Measurements from ENCODE around the gene C19orf73.

DNA sequence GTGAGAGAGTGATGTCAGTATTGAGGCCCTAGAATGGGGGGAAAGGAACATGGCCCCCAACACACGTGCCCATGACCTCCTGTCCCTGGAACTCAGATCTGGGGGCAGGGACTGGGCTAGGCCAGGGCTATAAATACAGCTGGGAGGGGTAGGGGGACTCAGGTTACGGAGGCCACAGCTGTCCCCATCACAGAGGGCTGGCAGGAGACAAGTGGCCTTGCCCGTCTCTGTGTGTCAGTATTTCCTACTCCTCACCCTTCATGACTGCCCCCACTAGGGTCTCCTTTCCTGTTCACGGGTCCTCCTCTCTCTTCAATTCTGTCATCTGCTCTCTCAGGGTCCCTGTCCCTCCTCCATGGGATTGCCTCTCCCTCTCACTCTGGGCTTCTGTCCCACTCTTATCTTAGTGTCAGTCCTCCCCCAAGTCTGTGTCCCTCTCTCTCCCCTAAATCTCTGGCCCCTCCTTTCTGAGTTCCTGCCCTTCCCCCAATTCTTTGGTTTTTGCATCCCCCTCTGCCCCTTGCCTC lies 36.9 kb upstream of the C19orf73 start:
- TF ChIP-seq, protein P1, sequence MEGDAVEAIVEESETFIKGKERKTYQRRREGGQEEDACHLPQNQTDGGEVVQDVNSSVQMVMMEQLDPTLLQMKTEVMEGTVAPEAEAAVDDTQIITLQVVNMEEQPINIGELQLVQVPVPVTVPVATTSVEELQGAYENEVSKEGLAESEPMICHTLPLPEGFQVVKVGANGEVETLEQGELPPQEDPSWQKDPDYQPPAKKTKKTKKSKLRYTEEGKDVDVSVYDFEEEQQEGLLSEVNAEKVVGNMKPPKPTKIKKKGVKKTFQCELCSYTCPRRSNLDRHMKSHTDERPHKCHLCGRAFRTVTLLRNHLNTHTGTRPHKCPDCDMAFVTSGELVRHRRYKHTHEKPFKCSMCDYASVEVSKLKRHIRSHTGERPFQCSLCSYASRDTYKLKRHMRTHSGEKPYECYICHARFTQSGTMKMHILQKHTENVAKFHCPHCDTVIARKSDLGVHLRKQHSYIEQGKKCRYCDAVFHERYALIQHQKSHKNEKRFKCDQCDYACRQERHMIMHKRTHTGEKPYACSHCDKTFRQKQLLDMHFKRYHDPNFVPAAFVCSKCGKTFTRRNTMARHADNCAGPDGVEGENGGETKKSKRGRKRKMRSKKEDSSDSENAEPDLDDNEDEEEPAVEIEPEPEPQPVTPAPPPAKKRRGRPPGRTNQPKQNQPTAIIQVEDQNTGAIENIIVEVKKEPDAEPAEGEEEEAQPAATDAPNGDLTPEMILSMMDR (IDR thresholded peaks at IDR 0.05 in 2 of 3, conservative IDR thresholded peaks at IDR 0.05 in 1 of 3; ENCODE audit: insufficient read depth in 2 of 3, low read depth in 1 of 3, low read length in 3 of 3): no peak
- TF ChIP-seq, protein P2, sequence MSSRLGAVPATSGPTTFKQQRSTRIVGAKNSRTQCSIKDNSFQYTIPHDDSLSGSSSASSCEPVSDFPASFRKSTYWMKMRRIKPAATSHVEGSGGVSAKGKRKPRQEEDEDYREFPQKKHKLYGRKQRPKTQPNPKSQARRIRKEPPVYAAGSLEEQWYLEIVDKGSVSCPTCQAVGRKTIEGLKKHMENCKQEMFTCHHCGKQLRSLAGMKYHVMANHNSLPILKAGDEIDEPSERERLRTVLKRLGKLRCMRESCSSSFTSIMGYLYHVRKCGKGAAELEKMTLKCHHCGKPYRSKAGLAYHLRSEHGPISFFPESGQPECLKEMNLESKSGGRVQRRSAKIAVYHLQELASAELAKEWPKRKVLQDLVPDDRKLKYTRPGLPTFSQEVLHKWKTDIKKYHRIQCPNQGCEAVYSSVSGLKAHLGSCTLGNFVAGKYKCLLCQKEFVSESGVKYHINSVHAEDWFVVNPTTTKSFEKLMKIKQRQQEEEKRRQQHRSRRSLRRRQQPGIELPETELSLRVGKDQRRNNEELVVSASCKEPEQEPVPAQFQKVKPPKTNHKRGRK (tag; IDR thresholded peaks at IDR 0.05): no peak
- TF ChIP-seq PHTF2 (CRISPR knock-in tag; IDR thresholded peaks at IDR 0.05) (no peak), CBFB (CRISPR knock-in tag; IDR thresholded peaks at IDR 0.05) (no peak), SOX6 (IDR thresholded peaks at IDR 0.05) (no peak), GABPA (tag; conservative IDR thresholded peaks at IDR 0.05; ENCODE audit: low read depth) (no peak), ZNF12 (CRISPR knock-in tag; IDR thresholded peaks at IDR 0.05) (no peak), SRSF1 (IDR thresholded peaks at IDR 0.05; ENCODE audit: low read depth, low read length) (no peak), ZNF311 (CRISPR knock-in tag; IDR thresholded peaks at IDR 0.05) (no peak), NR3C1 (CRISPR knock-in tag; IDR thresholded peaks at IDR 0.05) (no peak), POLR2A (conservative IDR thresholded peaks at IDR 0.05) (no peak)
- TF ChIP-seq, protein P3, sequence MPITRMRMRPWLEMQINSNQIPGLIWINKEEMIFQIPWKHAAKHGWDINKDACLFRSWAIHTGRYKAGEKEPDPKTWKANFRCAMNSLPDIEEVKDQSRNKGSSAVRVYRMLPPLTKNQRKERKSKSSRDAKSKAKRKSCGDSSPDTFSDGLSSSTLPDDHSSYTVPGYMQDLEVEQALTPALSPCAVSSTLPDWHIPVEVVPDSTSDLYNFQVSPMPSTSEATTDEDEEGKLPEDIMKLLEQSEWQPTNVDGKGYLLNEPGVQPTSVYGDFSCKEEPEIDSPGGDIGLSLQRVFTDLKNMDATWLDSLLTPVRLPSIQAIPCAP (CRISPR knock-in tag; IDR thresholded peaks at IDR 0.05; ENCODE audit: borderline replicate concordance): no peak

All from K562 (cell line).